ENCODE data around the gene SLC25A11. TPM values are rescaled to one million over a fixed set of nuclear protein-coding genes. Genes with fewer than 3 reads are reported as not detected.

Gene SLC25A11, protein sequence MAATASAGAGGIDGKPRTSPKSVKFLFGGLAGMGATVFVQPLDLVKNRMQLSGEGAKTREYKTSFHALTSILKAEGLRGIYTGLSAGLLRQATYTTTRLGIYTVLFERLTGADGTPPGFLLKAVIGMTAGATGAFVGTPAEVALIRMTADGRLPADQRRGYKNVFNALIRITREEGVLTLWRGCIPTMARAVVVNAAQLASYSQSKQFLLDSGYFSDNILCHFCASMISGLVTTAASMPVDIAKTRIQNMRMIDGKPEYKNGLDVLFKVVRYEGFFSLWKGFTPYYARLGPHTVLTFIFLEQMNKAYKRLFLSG
- total RNA-seq: 22.6 TPM
- polyA plus RNA-seq: 10 to 100 TPM; 69.3 to 78.4 (median 74.4) TPM

DNA sequence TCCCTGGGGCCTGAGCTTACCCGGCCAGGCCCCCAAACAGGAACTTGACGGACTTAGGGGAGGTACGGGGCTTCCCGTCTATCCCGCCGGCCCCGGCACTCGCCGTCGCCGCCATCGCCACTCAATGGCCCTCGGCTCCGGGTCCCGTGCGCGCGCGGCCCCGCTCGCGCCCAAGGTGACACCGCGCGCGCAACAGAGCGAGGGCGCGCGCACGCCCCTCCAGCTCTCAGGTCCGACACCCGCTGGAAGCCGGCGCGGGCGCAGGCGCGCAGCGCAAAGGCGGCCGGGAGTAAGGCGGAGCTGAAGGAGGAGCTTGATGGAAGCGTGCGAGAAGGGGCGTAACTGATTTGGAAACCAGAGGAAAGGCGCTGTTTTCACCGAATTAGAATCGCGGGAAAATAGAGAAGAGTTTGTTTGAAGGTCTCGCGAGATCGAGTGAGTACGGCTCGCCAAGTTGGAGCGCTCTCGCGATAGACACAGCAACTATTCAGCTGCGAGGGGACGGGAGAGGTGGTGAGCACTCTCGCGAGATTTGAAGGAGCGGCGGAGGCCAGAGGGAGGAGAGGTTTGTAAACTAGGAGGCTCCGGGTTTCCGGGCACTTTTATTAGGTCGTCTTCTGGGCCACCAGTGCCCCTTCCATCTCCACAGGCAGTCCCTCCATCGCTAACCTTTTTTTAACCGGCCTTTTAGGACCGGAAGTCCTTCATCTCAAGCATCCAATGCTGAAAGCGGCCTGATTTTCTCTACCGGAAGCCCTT, at the start of gene SLC25A11, which contains the start of gene RNF167:
TSS of gene SLC25A11 (minus strand) at position 251 of the 759 bp plus-strand sequence. CDS start at position 115, 136 bp downstream.
TSS of gene RNF167 (plus strand) at position 473 of the 759 bp plus-strand sequence. CDS start 642 bp downstream, outside the sequence.
- DNase-seq: peak; percentile 95 to 100 (median 99)
- Histone ChIP-seq H3K27ac (ENCODE audit: insufficient read depth, low read length, poor library complexity, severe bottlenecking) (peak within 1 kb of the TSS; percentile 94), H3K4me3 (ENCODE audit: low read depth, low read length) (peak within 1 kb of the TSS; percentile 92), H3K9me3 (ENCODE audit: control insufficient read depth in 2 of 2, low read length in 2 of 2) (no peaks in the 10 kb centered on the region), H3K36me3 (ENCODE audit: control insufficient read depth, insufficient read depth, low read length) (peaks cover 26% of the 10 kb centered on the region), H3K4me1 (ENCODE audit: control insufficient read depth, insufficient read depth, low read length, poor library complexity, severe bottlenecking) (peaks cover 62% of the 10 kb centered on the region), H3K27me3 (ENCODE audit: control insufficient read depth, insufficient read depth, low read length) (no peaks in the 10 kb centered on the region)
- peaks cover 24% of the 10 kb centered on the region for H3K36me3 Mint-ChIP-seq
- H3K27me3 Mint-ChIP-seq: no peaks in the 10 kb centered on the region
- peak within 1 kb of the TSS; percentile 95 to 99 (median 97) for H3K4me3 Mint-ChIP-seq
- peak within 1 kb of the TSS; percentile 97 to 99 (median 97) for H3K27ac Mint-ChIP-seq
- peaks cover 0 to 1% (median 0%) of the 10 kb centered on the region in 7 donors for H3K9me3 Mint-ChIP-seq
- peak; percentile 83 to 85 for ATAC-seq (ENCODE audit: low read depth in 2 of 2)
- peaks cover 0 to 78% (median 46%) of the 10 kb centered on the region in 4 donors for H3K4me1 Mint-ChIP-seq

DNA sequence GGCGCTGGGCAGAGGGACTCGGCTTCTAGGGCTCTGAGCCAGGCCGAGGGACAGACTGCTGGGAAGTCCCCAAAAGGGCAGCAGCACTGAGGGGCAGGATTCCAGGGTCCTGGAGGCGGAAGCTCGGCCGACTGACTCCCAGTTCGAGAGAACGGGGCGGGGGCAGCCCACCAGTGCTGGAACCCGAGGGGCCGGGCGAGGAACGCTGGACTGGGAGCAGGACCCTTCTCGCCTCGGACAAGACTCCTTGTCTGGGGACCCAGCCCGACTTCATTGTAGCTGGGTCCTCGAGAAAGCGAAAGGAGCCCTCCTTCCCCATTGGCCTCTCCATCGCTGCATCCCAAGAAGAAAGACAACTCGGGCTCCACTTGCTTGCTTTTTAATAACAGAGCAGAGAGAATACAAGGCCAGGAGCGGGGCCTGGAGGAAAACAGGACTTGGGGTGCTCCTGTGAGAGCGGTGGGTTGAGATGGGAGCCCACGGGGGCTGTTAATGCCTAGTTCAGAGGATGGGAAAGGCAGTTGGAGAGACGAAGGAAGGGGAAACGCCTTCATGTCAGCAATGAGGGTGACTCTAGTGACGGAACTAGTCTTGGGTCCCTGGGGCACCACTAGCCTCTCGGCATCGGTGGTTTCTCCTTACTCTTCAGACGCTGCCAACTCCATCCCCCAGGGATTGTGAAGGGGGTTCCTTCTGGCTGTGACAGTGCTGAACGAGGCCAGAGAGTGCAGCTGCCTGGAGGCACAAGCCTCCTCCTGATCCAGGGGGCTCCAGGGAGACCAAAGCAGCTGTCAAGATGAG, 48.1 kb upstream of the SLC25A11 start:
- peak overlapping the region; percentile 91 to 96 (median 94) for H3K4me3 Mint-ChIP-seq

GRCh38 chr17:4986951-4987766, 47.3 kb upstream of the SLC25A11 start, which contains the start of gene CAMTA2:
Gene CAMTA2 (minus strand): TSS chr17:4987675. CDS start chr17:4986222, 1,453 bp downstream.
- no peaks in the 10 kb centered on the region for H3K27me3 ChIP-seq (ENCODE audit: control insufficient read depth, insufficient read depth, low read length)
- no peaks in the 10 kb centered on the region for H3K27me3 Mint-ChIP-seq
- H3K4me1 ChIP-seq (ENCODE audit: control insufficient read depth, insufficient read depth, low read length, poor library complexity, severe bottlenecking): peaks cover 38% of the 10 kb centered on the region
- peaks cover 17% of the 10 kb centered on the region for H3K36me3 ChIP-seq (ENCODE audit: control insufficient read depth, insufficient read depth, low read length)
- peaks cover 18 to 49% (median 38%) of the 10 kb centered on the region in 4 donors for H3K4me1 Mint-ChIP-seq
- H3K4me3 Mint-ChIP-seq: peak within 1 kb of the TSS; percentile 91 to 96 (median 94)
- H3K9me3 Mint-ChIP-seq: no peaks in the 10 kb centered on the region
- ATAC-seq (ENCODE audit: low read depth in 2 of 2) (peak; percentile 91 to 92), DNase-seq (peak; percentile 82 to 89 (median 85))
- peak within 1 kb of the TSS; percentile 93 for H3K27ac ChIP-seq (ENCODE audit: insufficient read depth, low read length, poor library complexity, severe bottlenecking)
- no peaks in the 10 kb centered on the region for H3K9me3 ChIP-seq (ENCODE audit: control insufficient read depth in 2 of 2, low read length in 2 of 2)
- H3K4me3 ChIP-seq (ENCODE audit: low read depth, low read length): peak within 1 kb of the TSS; percentile 82
- peaks cover 14% of the 10 kb centered on the region for H3K36me3 Mint-ChIP-seq
- H3K27ac Mint-ChIP-seq: peak within 1 kb of the TSS; percentile 94 to 97 (median 96)

More for the DNA sequence above, 48.1 kb upstream of the SLC25A11 start:
- DNase-seq: no peak
- Mint-ChIP-seq H3K27me3 (no peaks in the 10 kb centered on the region), H3K36me3 (peaks cover 7% of the 10 kb centered on the region), H3K4me1 (peaks cover 18 to 43% (median 36%) of the 10 kb centered on the region in 4 donors), H3K9me3 (no peaks in the 10 kb centered on the region), H3K27ac (peak overlapping the region; percentile 88 to 96 (median 94))
- Histone ChIP-seq H3K4me3 (ENCODE audit: low read depth, low read length) (peak overlapping the region; percentile 82), H3K27me3 (ENCODE audit: control insufficient read depth, insufficient read depth, low read length) (no peaks in the 10 kb centered on the region), H3K36me3 (ENCODE audit: control insufficient read depth, insufficient read depth, low read length) (peaks cover 9% of the 10 kb centered on the region), H3K4me1 (ENCODE audit: control insufficient read depth, insufficient read depth, low read length, poor library complexity, severe bottlenecking) (peaks cover 38% of the 10 kb centered on the region), H3K9me3 (ENCODE audit: control insufficient read depth in 2 of 2, low read length in 2 of 2) (no peaks in the 10 kb centered on the region), H3K27ac (ENCODE audit: insufficient read depth, low read length, poor library complexity, severe bottlenecking) (peak overlapping the region; percentile 93)
- no peak for ATAC-seq (ENCODE audit: low read depth in 2 of 2)

DNA sequence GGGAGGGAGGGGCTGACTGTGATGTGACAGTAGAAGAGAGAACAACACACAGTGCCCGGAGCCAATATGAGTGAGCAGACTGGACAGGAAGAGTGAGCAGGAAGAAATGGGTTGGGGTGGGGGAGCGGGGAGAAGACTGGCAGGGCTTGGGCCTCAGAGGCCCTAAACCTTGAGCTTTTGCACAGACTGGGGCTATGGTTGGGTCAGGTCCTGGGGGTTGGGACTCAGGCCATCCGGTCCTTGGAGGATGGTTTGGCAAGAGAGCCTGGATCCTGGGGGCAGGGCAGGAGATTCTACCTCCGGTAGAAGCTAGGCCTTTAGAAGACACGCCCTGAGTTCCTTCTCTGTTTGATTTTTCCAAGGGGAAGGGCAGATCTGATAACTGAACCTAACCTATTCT, 46.6 kb upstream of the SLC25A11 start:
- no peaks in the 10 kb centered on the region for H3K9me3 ChIP-seq (ENCODE audit: control insufficient read depth in 2 of 2, low read length in 2 of 2)
- peaks cover 14% of the 10 kb centered on the region for H3K36me3 Mint-ChIP-seq
- H3K9me3 Mint-ChIP-seq: no peaks in the 10 kb centered on the region
- H3K27me3 ChIP-seq (ENCODE audit: control insufficient read depth, insufficient read depth, low read length): no peaks in the 10 kb centered on the region
- peak overlapping the region; percentile 94 to 97 (median 96) for H3K27ac Mint-ChIP-seq
- H3K4me3 Mint-ChIP-seq: peak overlapping the region; percentile 91 to 96 (median 94)
- peaks cover 18 to 55% (median 38%) of the 10 kb centered on the region in 4 donors for H3K4me1 Mint-ChIP-seq
- H3K4me3 ChIP-seq (ENCODE audit: low read depth, low read length): peak overlapping the region; percentile 47
- peaks cover 22% of the 10 kb centered on the region for H3K36me3 ChIP-seq (ENCODE audit: control insufficient read depth, insufficient read depth, low read length)
- no peak for DNase-seq
- peak overlapping the region; percentile 93 for H3K27ac ChIP-seq (ENCODE audit: insufficient read depth, low read length, poor library complexity, severe bottlenecking)
- no peak for ATAC-seq (ENCODE audit: low read depth in 2 of 2)
- peaks cover 38% of the 10 kb centered on the region for H3K4me1 ChIP-seq (ENCODE audit: control insufficient read depth, insufficient read depth, low read length, poor library complexity, severe bottlenecking)
- H3K27me3 Mint-ChIP-seq: no peaks in the 10 kb centered on the region

DNA sequence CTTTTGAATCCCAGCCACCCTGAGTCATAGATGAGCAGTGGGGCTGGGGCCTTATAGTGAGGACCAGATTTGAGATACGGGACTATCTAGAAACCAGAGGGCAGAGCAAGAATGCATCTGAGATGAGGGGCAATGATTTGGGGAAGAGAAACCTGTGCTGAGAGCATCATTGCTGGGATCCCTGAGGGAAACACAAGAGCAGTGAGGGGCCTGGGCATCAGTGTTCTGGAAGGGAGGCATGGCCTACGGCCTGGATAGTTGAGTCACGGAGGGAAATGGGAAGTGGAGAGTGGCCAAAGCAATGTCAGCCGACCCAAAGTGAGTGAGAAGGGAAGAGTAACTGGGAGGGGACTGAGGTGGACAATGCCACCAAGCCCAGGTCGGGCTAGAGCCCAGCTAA, 42.5 kb upstream of the SLC25A11 start:
- H3K36me3 ChIP-seq (ENCODE audit: control insufficient read depth, insufficient read depth, low read length): peaks cover 50% of the 10 kb centered on the region
- peaks cover 33% of the 10 kb centered on the region for H3K36me3 Mint-ChIP-seq

GRCh38 chr17:4980644-4981216, 40.9 kb upstream of the SLC25A11 start:
- H3K27ac ChIP-seq (ENCODE audit: insufficient read depth, low read length, poor library complexity, severe bottlenecking): no peak overlapping the region

More for the DNA sequence above, 42.5 kb upstream of the SLC25A11 start:
- peaks cover 9 to 51% (median 28%) of the 10 kb centered on the region in 4 donors for H3K4me1 Mint-ChIP-seq
- Histone ChIP-seq H3K4me1 (ENCODE audit: control insufficient read depth, insufficient read depth, low read length, poor library complexity, severe bottlenecking) (peaks cover 25% of the 10 kb centered on the region), H3K27me3 (ENCODE audit: control insufficient read depth, insufficient read depth, low read length) (no peaks in the 10 kb centered on the region), H3K27ac (ENCODE audit: insufficient read depth, low read length, poor library complexity, severe bottlenecking) (no peak overlapping the region), H3K9me3 (ENCODE audit: control insufficient read depth in 2 of 2, low read length in 2 of 2) (no peaks in the 10 kb centered on the region), H3K4me3 (ENCODE audit: low read depth, low read length) (no peak overlapping the region)
- no peaks in the 10 kb centered on the region for H3K27me3 Mint-ChIP-seq
- no peaks in the 10 kb centered on the region for H3K9me3 Mint-ChIP-seq
- no peak overlapping the region for H3K27ac Mint-ChIP-seq
- ATAC-seq (ENCODE audit: low read depth in 2 of 2): no peak
- no peak for DNase-seq
- peak overlapping the region in 3 of 4 donors; percentile 31 to 68 (median 46) for H3K4me3 Mint-ChIP-seq

More at GRCh38 chr17:4980644-4981216, 40.9 kb upstream of the SLC25A11 start:
- Histone ChIP-seq H3K27me3 (ENCODE audit: control insufficient read depth, insufficient read depth, low read length) (no peaks in the 10 kb centered on the region), H3K4me3 (ENCODE audit: low read depth, low read length) (peak overlapping the region; percentile 37), H3K36me3 (ENCODE audit: control insufficient read depth, insufficient read depth, low read length) (peaks cover 59% of the 10 kb centered on the region), H3K4me1 (ENCODE audit: control insufficient read depth, insufficient read depth, low read length, poor library complexity, severe bottlenecking) (peaks cover 10% of the 10 kb centered on the region), H3K9me3 (ENCODE audit: control insufficient read depth in 2 of 2, low read length in 2 of 2) (no peaks in the 10 kb centered on the region)
- Mint-ChIP-seq H3K36me3 (peaks cover 41% of the 10 kb centered on the region), H3K9me3 (no peaks in the 10 kb centered on the region), H3K27ac (peak overlapping the region; percentile 75 to 95 (median 88)), H3K4me1 (peaks cover 9 to 39% (median 19%) of the 10 kb centered on the region in 4 donors), H3K4me3 (peak overlapping the region; percentile 15 to 61 (median 50)), H3K27me3 (no peaks in the 10 kb centered on the region)
- ATAC-seq (ENCODE audit: low read depth in 2 of 2) (peak; percentile 80 to 84), DNase-seq (peak; percentile 30 to 84 (median 71))
